HG02884 (cell line): Measurements from ENCODE around the gene RHBDL3.
"Not testable (repeated sequence)": the region's sequence is repeated elsewhere in the genome, so short reads cannot be mapped to it uniquely, and the experiment has no call there.

Experiments used
- ATAC-seq: cut with Tn5 transposase; IDR thresholded peaks from one replicate; pipeline ENCODE4 v1.9.1; 2021; ENCODE audit warnings: mild to moderate bottlenecking, moderate library complexity; ENCODE audit not compliant: unreplicated experiment

The RHBDL3 gene, protein sequence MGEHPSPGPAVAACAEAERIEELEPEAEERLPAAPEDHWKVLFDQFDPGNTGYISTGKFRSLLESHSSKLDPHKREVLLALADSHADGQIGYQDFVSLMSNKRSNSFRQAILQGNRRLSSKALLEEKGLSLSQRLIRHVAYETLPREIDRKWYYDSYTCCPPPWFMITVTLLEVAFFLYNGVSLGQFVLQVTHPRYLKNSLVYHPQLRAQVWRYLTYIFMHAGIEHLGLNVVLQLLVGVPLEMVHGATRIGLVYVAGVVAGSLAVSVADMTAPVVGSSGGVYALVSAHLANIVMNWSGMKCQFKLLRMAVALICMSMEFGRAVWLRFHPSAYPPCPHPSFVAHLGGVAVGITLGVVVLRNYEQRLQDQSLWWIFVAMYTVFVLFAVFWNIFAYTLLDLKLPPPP

DNA sequence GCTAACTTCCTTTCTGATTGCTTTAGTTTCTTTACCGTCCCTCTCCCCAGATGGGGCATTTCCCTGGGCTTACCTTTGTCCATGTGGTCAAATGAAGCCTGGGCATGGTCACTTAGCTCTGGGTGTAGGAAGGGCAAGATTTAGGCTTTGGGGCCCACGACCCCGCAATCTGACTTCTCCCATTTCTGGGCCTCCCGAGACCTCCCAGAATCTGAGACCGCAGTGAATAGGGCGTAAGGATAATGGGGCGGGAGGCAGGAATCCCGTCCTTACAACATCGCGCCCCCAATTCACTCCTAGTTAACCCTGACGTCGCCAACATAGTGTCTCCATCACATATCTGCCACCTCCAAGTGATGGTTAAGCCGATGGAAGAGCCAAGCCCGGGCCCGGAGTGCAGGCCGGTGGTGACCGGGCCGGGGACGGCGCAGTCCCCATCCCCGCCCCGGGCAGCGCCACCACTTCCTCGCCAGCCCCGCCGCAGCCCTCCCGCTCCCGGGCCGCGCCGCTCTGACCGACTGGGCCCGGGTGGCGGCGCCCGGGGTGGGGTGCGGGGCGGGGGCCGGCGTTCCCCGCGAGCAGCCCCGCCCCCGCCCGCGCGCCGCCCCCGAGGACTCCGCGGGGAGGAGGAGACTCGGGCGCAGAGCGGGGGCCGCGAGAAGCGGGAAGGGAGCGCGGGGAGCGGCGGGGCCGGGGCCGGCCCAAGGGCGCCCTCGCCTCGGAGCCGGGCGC is at the start of gene RHBDL3:
TSS of gene RHBDL3 (plus strand) at position 641 of the 732 bp plus-strand sequence. CDS start 358 bp downstream, outside the sequence.
- ATAC-seq, result no peak

DNA sequence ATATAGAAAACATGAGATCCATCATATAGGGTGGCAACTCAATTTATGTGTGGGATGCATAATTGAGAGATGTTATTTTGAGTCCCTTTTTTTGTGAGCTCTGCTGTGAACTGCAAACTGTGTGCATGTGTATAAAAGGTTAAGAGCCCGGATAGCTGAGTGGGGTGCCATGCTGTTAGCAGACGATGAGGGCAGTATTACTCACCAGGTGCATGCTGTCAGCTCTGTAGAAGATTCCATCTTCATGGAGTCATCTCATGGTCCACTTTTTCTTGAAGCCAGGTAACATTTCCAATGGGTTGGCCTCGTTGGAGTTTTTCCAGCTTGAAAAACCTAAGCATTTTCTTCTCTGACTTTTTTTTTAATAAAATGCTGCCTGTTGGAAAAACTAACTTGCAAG is 43.0 kb upstream of the RHBDL3 start:
- ATAC-seq, result no peak

DNA sequence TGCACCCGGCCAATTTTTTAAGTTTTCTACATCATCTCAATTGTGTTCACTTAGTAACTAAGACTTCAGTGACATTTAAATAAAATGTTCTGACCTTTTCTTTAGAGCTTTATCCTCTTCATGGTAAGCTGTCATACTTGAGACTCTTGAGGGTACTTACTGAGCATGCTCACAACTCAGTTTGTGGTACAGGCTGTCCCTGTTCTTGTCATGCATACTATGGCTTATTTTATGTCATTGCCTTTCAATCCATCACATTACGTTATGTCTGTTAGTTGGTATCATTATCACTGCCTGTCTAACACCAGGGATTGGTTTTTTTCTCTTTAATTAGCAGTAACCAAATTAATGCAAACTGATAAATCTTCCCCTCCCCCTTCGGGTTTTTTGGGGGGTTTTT is 41.9 kb upstream of the RHBDL3 start:
- ATAC-seq, result no peak

DNA sequence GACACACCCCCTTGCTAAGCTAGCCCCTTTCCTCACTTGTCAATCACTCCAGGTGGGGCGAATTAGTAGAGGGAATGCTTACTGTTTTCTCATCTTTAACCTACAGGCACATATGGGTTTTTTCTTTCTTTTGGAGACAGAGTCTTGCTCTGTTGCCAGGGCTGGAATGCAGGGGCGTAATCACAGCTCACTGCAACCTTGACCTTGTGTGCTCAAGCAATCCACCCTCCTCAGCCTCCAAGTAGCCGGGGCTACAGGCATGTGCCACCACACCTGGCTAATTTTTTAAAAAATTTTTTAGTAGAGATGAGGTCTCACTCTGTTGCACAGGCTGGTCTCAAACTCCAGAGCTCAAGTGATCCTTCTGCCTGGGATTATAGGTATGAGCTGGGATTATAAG is 38.7 kb upstream of the RHBDL3 start:
- ATAC-seq, result no peak

DNA sequence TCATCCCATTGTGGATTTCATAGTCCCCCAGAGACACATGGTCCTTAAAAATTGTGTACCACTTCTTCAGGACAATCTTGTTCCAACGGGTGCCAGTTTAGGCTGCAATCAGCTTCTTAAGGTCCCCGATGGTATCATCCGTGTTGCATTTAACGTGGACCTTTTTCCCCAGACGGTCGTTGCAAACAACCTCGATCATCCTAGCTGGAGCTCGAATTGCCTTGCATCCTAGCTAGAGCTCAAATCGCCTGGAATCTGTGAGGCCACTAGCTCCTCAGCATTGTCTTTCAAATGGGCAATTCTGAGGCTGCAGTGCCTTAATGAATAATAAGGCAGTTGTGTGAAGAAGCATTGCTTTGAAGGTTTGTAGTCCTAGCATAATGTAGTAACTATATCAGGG is 37.7 kb upstream of the RHBDL3 start:
- no peak for ATAC-seq

DNA sequence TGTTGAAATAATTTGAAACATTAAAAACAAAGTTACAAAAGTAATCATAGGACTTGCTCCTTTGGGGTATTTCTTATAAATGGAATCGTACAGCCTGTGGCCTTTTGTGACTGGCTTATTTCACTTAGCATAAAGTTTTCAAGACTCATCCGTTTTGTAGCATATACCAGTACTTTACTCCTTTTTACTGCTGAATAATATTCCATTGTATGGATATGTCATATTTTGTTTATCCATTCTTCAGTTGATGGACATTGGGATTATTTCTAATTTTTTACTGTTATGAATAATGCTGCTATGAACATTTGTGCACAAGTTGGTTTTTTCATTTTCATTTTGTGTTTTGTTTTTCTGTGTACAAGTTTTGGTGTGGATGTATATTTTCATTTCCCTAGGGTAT is 30.0 kb upstream of the RHBDL3 start:
- ATAC-seq, result no peak

DNA sequence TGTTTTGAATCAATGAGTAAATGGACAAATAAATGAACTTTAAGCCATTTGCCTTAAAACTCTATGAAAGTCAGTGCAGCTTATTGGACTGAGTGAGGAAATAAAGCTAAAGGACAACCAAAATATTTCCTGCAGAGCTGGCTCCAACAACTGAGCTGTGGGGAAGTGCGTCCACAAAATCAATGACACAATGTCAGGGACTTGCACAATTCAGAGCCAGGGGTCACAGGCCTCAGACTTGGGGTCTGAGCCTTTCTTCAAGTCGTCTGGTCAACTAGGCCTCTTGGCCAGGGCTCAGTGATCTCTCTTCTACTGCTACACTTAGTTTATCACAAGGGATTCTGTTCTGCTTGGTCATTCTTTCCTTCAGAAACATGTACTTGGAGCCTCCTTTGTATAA is 26.2 kb upstream of the RHBDL3 start:
- ATAC-seq, result no peak

DNA sequence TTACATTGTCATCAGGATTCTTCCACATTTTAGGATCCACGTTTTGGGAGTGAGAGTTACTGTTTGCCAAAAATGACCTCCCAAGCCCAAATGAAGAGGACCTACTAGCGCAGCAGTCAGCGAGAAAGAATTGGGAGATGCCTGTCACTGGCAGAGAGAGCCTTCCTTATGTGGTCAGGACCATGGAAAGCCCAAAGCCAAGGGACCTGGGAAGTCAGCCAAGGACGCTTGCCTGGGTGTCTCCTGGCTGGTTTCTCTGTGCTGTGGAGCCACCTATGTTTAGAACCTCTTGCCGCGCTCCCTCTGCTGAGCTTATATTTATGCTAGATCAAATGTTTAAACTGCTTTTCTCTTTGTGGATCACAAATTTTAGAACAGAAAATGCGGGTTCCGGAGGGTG is 24.9 kb upstream of the RHBDL3 start:
- ATAC-seq, result no peak

DNA sequence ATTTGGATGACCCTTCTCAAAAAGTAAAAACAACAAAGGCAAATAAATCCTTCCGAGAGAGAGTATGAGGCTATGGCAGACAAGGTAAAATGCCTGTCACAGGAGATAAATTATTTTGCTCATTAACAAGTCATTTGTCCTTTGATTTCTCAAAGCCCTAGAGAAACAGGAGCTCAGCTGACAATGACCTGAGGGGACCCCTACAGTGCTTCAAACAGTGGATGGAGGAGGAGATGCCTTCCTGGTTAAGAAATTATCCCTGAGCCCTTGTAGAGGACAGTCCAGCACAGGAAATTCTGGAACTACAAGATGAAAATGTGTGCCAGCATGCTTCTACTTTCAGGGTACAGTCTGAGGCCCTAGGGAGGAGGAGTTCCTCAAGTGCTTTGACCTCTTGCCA is 24.0 kb upstream of the RHBDL3 start:
- no peak for ATAC-seq

DNA sequence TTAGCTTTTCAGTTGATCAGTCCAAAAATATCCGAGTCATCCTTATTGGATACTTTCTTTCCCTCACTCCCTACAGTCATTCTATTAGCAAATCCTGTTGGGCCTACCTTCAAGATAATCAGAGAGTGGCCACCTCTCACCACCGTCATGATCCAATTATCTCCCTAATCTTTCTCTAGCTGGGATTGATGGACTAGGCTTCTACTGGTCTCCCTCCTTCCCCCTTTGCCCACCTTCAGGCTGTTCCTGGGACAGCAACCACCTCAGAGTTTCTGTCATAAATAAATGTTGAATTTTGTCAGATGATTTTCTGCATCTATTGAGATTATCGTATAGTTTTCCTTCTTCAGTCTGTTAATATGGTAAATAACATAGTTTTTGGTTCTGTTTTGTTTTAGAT is 16.2 kb upstream of the RHBDL3 start:
- ATAC-seq, result no peak

DNA sequence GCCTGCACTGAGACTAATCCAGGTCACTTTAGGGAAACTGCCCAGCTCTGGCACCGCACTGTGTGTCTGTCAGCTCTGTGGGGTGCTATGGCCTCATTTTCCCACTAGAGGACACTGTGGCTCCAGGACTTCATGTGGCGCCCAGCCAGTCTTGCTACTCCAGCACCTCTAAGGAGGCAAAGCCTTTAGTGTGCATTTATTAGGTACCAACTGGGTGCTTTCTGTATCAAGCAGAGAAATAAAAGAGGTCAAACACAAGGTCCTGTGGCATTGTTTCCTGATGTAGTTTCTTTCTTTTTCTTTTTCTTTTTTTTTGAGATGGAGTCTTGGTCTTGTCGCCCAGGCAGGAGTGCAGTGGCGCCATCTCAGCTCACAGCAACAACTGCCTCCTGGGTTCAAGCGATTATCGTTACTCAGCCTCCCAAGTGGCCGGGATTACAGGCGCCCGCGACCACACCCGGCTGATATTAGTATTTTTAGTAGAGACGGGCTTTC is 12.5 kb upstream of the RHBDL3 start:
- no peak for ATAC-seq

DNA sequence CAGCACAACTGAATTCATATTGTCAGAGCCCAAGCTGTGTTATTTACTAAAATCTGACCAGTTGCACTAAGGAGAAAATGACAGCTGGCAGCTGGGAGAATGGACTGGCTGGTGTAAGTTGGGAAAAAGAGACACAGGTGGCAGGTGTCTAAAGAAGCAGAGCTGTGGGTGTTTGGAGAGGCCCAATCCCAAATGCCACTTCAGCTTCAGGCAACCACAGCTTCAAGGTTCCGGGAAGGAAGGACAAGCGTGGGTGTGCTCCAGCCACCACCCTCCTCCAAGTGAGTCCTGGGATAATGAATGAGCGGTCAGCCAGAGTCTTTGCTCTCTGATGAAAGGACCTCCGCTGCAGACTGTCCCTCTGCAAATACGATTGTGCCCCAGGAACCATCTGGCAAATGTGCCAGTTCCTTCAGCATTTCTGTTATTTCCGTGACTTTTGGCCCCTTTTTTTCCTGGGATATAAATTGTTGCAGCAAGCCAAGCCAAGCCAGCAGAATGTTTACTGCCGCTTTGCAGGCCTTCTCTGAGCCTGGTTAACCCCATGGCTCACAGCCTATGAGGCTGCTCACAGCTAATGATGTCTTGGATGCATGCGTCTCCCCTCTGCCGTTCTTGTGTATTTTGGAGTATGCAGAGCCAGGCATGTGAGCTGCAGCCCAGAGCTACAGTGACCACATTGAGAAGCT is 9.5 kb upstream of the RHBDL3 start:
- ATAC-seq, result no peak

DNA sequence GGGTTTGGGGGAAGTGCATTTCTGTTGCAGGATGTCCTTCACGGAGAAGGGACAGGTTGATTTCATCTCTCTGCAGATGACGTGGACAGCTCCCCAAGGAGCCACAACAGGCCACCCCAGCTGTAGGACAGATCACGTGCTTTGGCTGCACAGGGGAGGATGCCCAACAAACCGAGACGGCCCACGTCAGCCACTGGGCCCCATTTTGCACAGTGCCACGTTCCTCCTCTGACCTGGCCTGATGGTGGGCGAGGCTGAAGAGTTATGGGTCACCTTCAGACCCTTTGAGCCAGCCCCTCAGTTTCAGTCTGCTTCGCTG is 9.0 kb upstream of the RHBDL3 start:
- ATAC-seq, result no peak

DNA sequence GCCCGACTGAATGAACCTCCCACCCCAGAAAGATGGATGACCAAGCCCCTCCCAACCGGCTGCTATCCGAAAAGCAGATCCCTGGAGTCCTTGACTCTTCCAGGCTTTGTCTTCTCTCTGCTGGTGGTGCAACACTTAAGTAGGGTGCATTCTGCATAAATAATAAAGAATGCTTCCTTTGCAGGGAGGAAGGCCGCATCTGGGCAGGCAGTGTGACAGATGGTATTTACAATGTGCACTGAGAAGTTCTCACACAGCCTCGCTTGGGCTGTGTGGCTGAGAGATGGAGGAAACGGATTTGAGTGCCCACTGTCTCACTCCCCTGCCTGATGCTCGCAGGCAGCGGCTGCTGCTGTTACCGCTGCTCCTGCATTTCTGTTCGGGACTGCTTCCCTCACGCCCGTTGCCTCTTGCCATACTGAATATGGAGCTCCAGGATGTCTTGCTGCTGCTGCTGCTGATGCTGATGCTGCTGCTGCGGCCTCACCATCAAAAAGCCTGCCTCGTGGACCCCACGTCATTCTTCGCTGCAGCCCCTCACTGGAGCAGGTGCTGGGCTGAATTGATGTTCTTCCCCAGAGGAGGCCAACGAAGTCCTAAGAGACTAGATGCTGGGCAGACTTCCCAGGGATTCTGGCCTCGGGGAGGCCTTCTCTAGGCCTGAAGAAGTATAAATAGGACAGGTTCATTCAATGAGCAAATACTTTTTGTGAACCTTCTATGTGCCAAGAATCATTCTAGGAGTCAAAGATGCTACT is 7.1 kb upstream of the RHBDL3 start:
- ATAC-seq, result no peak

DNA sequence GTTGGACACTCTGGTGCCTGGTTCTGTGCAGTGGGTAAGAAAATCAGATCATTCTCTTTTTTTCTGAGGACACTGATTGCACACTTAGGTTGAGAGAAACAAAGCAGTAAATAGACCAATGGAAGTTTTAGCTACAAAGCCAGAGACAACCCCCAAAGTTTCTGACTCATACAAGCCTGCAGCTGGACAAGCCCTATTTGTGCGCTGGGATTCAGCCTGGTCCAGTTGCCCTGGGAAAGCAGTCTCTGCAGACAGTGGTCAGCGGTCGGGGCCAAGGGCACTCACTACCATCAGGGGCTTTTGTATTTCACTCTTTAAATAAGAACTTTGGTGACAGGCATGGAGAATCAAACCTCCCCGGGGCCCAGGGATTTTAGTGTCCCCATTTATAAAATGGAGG is 6.0 kb upstream of the RHBDL3 start:
- no peak for ATAC-seq

DNA sequence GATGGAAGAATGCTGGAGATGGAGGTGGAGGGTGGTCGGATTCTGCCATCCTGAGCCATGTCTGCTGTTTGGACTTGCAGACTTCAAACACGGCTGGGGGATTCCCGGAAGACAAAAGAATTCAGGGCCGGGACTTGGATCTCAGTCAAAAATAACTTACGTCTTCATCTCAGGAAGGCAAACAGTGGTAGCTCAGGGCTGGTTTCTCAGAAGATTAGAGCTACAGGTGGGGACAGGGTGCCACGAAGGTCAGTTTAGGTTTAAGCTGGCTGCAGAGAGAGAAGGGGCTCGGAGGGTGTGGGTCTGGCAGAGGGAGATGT is 4.3 kb upstream of the RHBDL3 start:
- no peak for ATAC-seq

DNA sequence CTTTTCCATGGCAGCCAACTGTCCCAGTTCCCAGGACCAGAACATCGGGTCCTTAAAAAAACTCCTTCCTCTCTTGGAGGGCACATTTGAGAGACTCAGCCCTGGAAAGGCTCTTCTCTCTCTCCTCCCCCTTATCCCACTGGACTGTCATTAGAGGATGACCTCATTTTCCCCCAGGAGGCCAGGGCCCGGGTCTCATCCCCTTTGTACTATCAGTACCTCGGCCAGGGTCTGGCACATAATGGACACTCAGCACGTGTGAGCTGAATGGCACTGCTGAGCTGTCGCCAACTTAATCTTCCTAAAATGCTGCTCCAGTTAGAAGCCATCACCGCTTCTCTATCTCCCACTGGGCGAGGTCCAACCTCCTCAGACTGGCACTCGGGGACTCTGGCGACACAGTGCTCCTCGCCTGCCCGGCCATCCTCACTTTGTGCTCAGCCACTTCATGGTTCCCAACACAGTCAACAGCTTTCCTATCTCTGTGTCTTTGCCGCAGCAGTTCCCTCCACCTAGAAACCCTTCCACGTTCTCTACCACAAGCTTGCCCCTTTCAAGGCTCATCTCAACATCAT is 3.6 kb upstream of the RHBDL3 start:
- ATAC-seq, result no peak

DNA sequence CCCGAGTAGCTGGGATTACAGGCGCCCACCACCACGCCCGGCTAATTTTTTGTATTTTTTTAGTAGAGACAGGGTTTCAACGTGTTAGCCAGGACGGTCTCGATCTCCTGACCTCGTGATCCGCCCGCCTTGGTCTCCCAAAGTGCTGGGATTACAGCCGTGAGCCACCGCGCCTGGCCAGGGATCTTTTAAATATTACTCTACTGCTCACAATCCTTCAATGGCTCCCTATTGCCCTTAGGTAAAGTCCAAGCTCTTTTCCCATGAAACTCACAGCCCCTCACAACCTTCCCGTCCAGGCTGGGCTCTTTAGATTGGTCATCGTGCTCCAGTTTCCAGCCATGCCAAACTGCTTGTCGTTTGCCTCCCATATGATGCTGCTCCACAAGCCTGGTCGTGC is 2.1 kb upstream of the RHBDL3 start:
- ATAC-seq, result not testable (repeated sequence)

DNA sequence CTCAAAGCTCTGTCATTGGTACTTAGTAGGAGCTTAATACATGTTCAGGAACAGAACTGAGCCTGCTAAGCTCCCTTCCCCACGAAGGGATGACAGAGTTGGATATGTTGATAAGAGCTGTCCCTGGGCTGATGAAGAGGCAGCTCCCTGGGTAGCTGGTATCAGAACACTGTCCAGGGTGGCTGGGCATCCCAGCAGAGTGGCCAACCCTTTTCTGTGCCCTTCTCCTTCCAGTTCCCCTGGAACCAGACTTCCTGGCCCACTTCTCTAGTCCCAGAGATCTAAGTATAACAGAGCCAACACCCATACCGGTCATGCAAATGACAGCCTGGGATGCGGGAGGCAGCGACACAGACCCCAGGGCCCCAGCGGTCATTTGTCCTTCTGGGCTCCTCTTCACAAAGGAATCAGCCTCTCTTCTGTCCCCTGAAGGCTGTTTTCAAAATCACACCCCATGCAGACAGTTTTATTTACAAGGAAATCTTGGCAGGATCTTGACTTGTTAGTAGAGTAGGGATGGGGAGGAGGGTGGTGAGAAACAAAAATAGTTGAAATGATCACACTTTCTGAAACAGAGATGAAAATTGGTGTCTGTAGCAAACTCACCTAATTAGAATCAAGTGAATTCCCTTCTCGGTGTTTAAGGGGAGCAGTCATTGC is 1.4 kb upstream of the RHBDL3 start:
- ATAC-seq, result no peak

DNA sequence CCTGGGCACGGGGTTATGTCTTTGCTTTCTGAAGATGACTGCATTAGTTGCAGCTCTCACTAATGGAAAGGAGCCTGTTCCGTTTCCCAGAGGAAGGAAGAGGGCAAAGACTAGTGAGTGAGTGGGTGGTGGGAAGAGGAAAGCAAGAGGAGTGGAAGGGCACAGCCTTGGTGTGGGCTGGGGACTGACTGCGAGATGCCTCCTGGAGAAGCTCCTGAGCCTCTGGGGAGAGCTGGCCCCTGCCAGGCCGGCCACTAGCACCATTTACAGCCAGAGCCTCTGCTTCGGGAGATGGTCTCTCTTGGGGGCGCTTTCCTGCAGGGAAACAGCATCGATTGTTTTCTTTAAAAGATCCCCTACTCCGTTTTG is 825 bp upstream of the RHBDL3 start:
- ATAC-seq, result no peak

DNA sequence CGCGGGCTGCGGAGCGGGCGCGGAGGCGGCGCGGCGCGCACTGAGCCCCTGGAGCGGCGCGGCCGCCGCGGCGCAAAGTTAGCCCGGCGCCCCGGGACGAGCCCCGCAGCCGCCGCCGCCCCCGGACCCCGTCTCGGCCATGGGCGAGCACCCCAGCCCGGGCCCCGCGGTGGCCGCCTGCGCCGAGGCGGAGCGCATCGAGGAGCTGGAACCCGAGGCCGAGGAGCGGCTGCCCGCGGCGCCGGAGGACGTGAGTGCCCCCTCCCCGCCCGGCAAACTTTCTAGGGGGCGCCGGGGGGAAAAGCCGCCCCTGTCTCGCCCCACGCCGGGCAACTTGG is 388 bp downstream of the RHBDL3 start:
- ATAC-seq, result no peak
